Measurements from ENCODE around the gene FTO.

- TF ChIP-seq CTCF (IDR thresholded peaks at IDR 0.05), result no peak
- no peak for TF ChIP-seq POLR2A (IDR thresholded peaks at IDR 0.05)
Measured at GRCh38 chr16:53985861-53986260, 281.9 kb downstream of the FTO start.

All from adrenal gland (tissue), 5 donors.